HG03045 (cell line): ENCODE measurements around the gene GALNT11.
"Not testable (repeated sequence)": the region's sequence is repeated elsewhere in the genome, so short reads cannot be mapped to it uniquely, and the experiment has no call there.

ENCODE experiments used
- ATAC-seq: cut with Tn5 transposase; IDR thresholded peaks from one replicate; pipeline ENCODE4 v1.9.1; 2021; ENCODE audit warnings: mild to moderate bottlenecking, moderate library complexity; ENCODE audit not compliant: unreplicated experiment

Gene GALNT11

GRCh38 chr7:152074673-152075072 is 49.2 kb downstream of the GALNT11 start:
- no peak for ATAC-seq

GRCh38 chr7:152075379-152075778 is 49.9 kb downstream of the GALNT11 start:
- ATAC-seq = not testable (repeated sequence)

- no peak for ATAC-seq
Measured at GRCh38 chr7:152076324-152076821, 50.9 kb downstream of the GALNT11 start.

- no peak for ATAC-seq
Measured at GRCh38 chr7:152076940-152077933, 51.8 kb downstream of the GALNT11 start.

- no peak for ATAC-seq
Measured at GRCh38 chr7:152078025-152078424, 52.6 kb downstream of the GALNT11 start.

- no peak for ATAC-seq
Measured at GRCh38 chr7:152078786-152079185, 53.3 kb downstream of the GALNT11 start.

GRCh38 chr7:152081088-152081487 is 55.6 kb downstream of the GALNT11 start:
- ATAC-seq = no peak

- ATAC-seq = not testable (repeated sequence)
Measured at GRCh38 chr7:152082073-152082721, 56.7 kb downstream of the GALNT11 start.

- no peak for ATAC-seq
Measured at GRCh38 chr7:152085131-152085530, 59.7 kb downstream of the GALNT11 start.

GRCh38 chr7:152086513-152086912 is 61.0 kb downstream of the GALNT11 start:
- ATAC-seq = no peak

- no peak for ATAC-seq
Measured at GRCh38 chr7:152089183-152089582, 63.7 kb downstream of the GALNT11 start.

GRCh38 chr7:152090747-152091146 is 65.3 kb downstream of the GALNT11 start:
- no peak for ATAC-seq

- no peak for ATAC-seq
Measured at GRCh38 chr7:152093717-152094116, 68.2 kb downstream of the GALNT11 start.

GRCh38 chr7:152095771-152096170 is 70.3 kb downstream of the GALNT11 start:
- ATAC-seq = no peak

- ATAC-seq = no peak
Measured at GRCh38 chr7:152097330-152097729, 71.9 kb downstream of the GALNT11 start.

GRCh38 chr7:152103066-152103465 is 77.6 kb downstream of the GALNT11 start:
- ATAC-seq = no peak

GRCh38 chr7:152103691-152104090 is 78.2 kb downstream of the GALNT11 start:
- ATAC-seq = no peak

- no peak for ATAC-seq
Measured at GRCh38 chr7:152105205-152105604, 79.7 kb downstream of the GALNT11 start.

- no peak for ATAC-seq
Measured at GRCh38 chr7:152106990-152107389, 81.5 kb downstream of the GALNT11 start.

GRCh38 chr7:152107945-152108344 is 82.5 kb downstream of the GALNT11 start:
- no peak for ATAC-seq

GRCh38 chr7:152108359-152108758 is 82.9 kb downstream of the GALNT11 start:
- no peak for ATAC-seq

GRCh38 chr7:152112829-152113228 is 87.4 kb downstream of the GALNT11 start:
- ATAC-seq = no peak
